HG03175 (cell line): ENCODE results near the gene PARP11.

Source experiments
- ATAC-seq: cut with Tn5 transposase; IDR thresholded peaks from one replicate; pipeline ENCODE4 v1.9.1; 2021; ENCODE audit warnings: mild to moderate bottlenecking, moderate library complexity; ENCODE audit not compliant: unreplicated experiment

Gene PARP11, protein sequence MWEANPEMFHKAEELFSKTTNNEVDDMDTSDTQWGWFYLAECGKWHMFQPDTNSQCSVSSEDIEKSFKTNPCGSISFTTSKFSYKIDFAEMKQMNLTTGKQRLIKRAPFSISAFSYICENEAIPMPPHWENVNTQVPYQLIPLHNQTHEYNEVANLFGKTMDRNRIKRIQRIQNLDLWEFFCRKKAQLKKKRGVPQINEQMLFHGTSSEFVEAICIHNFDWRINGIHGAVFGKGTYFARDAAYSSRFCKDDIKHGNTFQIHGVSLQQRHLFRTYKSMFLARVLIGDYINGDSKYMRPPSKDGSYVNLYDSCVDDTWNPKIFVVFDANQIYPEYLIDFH

GRCh38 chr12:3872800-3873636, at the start of gene PARP11:
PARP11 (minus strand) TSS chr12:3873399; CDS start chr12:3873229, 170 bp downstream.
- peak; percentile 96 for ATAC-seq

DNA sequence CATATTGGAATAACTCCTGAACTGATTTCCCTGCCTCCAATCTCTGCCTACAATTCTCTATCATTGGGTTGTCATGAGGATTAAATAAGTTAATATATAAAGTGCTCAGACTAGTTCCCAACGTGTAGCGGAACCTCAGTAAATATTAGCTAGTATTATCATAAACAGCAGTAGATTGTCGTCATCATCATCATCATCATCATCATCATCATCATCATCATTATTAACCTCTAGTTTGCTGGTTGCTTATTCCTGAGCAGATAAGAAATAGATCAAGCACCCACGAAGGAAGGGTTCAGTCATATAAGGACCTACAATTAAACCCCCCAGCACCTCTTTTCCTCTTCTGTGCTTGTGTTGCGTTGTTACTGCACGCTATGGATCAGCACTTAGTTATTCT, 48.8 kb upstream of the PARP11 start:
- ATAC-seq: no peak

- no peak for ATAC-seq
Observed at GRCh38 chr12:3921526-3921925, 48.3 kb upstream of the PARP11 start.

DNA sequence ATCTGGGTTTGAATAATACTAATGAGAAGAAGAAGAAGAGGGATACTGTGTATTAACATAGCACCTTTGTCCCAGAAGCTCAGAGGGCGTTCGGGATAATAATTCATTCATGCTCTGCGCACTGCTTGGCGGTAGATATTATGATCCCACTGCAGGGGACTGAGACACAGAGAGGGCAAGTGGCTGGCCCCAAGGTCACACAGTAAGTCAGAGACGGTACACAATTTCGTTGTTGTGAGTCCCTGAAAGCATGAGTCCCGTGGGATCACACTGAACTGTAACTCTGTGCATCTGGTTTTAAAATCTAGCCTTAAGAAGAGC, 47.9 kb upstream of the PARP11 start:
- no peak for ATAC-seq

- no peak for ATAC-seq
Observed at GRCh38 chr12:3920351-3921150, 47.4 kb upstream of the PARP11 start.

DNA sequence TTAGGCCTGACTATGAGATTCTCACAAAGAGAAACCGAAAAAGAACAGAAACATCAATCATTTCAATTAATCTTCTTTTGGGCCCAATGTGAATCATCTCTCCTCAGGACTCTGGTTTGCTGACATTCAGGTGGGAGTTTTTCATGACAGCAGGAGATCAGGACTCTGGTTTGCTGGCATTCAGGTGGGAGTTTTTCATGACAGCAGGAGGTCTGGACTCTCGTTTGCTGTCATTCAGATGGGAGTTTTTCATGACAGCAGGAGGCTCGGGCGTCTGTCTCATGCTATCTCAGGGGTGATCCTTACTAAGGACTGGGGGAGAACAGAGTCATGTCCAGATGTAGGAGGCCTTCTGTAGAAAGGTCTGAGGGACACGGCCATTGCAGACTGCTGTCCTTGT, 40.1 kb upstream of the PARP11 start:
- ATAC-seq: no peak

DNA sequence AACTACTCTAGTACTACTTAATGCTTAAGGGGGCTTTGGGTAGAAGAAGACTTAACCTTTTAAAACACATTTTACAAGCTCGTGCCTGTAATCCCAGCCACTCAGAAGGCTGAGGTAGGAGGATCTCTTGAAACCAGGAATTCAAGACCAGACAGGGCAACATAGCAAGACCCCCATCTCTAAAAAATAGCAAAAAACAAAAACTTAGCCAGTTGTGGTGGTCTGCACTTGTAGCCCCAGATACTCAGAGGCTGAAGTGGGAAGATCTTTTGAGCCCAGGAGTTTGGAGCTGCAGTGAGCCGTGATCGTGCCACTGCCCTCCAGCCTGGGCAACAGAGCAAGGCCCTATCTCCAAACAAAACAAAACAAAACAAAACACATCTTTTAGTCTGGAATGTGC, 39.7 kb upstream of the PARP11 start:
- no peak for ATAC-seq

- no peak for ATAC-seq
Observed at GRCh38 chr12:3911409-3911808, 38.2 kb upstream of the PARP11 start.

DNA sequence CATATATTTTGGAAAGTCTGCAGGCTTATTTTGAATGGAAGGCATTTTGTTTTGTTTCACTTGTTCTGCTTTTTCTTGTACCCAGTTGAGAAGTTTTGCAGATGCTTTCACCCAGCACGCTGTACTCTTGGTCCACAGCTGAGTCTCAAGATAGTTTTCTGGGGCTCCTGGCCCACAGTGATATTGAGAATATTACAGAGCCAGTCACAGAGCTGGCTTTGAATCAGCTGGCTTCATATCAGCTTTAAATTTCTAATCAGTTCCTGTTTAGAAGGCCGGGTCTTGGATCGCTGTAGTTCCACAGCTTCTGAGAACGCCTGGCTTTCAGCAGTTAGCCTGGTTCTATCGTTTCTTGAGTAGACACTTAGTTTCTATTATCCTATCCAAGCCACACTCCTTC, 32.5 kb upstream of the PARP11 start:
- no peak for ATAC-seq

GRCh38 chr12:3904999-3905398, 31.8 kb upstream of the PARP11 start:
- ATAC-seq: no peak

DNA sequence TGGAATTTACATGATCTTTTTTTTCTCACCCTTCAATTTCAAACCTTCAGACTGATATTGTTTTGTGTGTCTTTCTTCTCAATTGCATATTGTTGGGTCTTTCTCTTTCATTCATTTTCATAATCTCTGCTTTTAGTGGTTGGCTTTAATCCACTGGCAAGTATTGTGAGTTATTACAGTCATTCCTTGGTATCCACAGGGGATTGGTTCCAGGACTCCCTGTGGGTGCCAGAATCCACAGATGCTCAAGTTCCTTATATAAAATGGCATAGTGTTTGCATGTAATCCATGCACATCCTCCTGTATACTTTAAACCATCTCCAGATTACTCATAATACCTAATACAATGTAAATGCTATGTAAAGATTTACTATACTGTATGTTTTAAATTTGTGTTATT, 29.7 kb upstream of the PARP11 start:
- no peak for ATAC-seq

GRCh38 chr12:3901116-3901515, 27.9 kb upstream of the PARP11 start:
- no peak for ATAC-seq

DNA sequence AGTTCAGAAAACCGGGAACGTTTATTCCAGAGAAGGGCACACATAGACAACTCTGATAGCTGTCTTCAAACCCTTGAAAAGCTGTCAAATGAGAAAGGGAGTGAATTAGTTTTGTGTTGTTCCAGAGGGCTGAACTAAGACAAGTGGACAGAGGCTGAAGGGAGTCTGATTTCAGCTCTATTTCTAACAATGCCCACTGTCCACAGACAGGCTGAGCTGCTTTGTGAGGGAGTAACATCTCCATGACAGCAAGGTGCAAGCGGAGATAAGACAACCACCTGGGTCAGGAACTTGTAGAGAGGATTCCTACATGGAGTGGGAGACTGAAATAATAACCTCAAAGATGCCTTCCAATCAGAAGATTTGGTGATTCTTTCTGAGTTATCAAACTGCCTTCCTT, 25.6 kb upstream of the PARP11 start:
- ATAC-seq: no peak

- ATAC-seq: no peak
Observed at GRCh38 chr12:3897371-3897971, 24.3 kb upstream of the PARP11 start.

DNA sequence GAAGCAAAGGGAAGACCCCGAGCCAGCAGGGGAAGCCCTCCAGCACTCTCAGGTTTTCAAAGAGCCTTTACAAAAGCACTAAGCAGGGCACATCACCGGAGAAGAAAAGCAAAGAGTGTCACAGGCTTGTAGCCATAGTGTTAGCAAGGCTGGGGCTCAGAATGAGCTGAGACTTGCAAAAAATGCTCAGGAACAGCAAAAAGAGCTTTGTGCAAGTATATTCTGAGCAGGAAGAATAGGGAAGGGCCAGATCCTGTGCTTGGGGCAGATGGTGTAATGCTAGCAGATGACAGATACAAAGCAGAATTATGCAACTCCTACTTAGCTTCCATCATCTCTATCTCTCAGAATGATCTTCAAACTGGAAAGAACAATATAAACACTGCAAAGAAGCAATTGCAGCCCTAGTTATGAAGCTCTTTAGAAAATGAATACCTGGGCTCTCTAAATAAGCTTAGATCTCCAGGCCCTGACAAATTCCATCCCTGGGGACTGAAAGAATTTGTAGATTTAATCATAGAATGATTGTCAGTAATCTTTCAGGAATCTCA, 23.7 kb upstream of the PARP11 start:
- no peak for ATAC-seq

- ATAC-seq: no peak
Observed at GRCh38 chr12:3896356-3896755, 23.2 kb upstream of the PARP11 start.

GRCh38 chr12:3892631-3893030, 19.4 kb upstream of the PARP11 start:
- ATAC-seq: no peak

GRCh38 chr12:3891201-3891600, 18.0 kb upstream of the PARP11 start:
- ATAC-seq: no peak

GRCh38 chr12:3888659-3889058, 15.5 kb upstream of the PARP11 start:
- ATAC-seq: no peak

DNA sequence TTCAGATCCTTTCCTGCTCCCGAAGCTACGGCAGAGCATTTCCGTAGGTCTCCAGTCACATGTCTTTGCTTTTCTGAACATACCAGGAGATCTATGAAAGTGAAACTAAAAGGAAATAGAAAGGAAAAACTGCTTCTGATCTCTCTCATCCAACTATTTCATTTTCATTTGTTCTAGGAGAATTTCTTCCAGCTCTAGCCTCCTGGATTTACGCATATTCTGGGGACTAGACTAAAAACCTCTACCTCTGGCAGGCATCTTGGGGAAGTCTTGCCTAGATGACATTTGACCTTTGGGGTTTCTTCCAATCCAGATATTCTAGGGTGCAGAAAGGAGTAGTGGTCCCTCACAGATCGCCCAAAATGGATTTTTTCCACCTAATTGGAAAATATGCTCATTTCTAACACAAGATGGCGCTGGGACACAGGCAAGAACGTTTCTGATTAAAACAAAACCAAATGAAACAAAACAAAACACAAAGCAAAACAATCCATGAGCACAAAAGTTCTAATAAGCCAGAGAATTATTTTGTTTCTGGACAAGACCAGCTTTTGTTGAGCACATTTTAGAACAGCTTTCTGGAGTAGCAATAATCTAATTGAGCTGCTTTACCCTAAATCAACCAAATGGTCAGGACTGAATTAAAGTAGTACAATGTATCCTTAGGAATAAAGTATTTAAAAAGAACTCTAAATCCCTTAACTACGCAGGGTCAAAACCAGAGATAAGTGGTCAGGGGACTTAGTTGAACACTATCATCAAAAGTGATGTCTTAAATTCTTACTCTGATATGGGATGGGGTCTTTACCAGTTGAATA, 12.3 kb upstream of the PARP11 start:
- ATAC-seq: no peak
